Lung (tissue), 12 donors: ENCODE measurements around the gene USP24. TPM values are rescaled to one million over a fixed set of nuclear protein-coding genes. Genes with fewer than 3 reads are reported as not detected.

Experiments
- ATAC-seq: fragments of 200-7000 bp; cut with Tn5 transposase; one replicate; pipeline ENCODE4 v1.9.1; 2020; ENCODE audit warnings: moderate number of reproducible peaks; ENCODE audit not compliant: insufficient read depth, low FRiP score
- DNase-seq, 3 donors: peaks; one replicate each; pipeline ENCODE4 v3.0.0-alpha.2; 2013 to 2017
- H3K27ac ChIP-seq, 2 donors: one replicate each; pipeline ENCODE4 v1.5.1; 2013; ENCODE audit warnings: mild to moderate bottlenecking in 2 of 2, moderate library complexity in 2 of 2, control low read depth in 1 of 2, inconsistent platforms in 1 of 2, low read depth in 1 of 2, low read length in 1 of 2
- H3K27me3 ChIP-seq, 3 donors: one replicate each; pipeline ENCODE4 v1.5.1; 2013; ENCODE audit warnings: low read length in 2 of 3; ENCODE audit not compliant: control insufficient read depth in 3 of 3, insufficient read depth in 3 of 3
- H3K36me3 ChIP-seq, 4 donors: one replicate each; pipeline ENCODE4 v1.5.1; 2013; ENCODE audit warnings: low read length in 4 of 4, mild to moderate bottlenecking in 1 of 4, moderate library complexity in 1 of 4; ENCODE audit not compliant: control insufficient read depth in 4 of 4, insufficient read depth in 4 of 4
- H3K4me1 ChIP-seq, 5 donors: one replicate each; pipeline ENCODE4 v1.5.1; 2013; ENCODE audit warnings: low read length in 5 of 5, mild to moderate bottlenecking in 2 of 5, moderate library complexity in 1 of 5; ENCODE audit not compliant: control insufficient read depth in 5 of 5, insufficient read depth in 5 of 5
- H3K4me3 ChIP-seq: one replicate; pipeline ENCODE4 v1.5.1; 2013; ENCODE audit warnings: mild to moderate bottlenecking, control low read depth, moderate library complexity
- H3K9ac ChIP-seq, 2 donors: one replicate each; pipeline ENCODE4 v1.5.1; 2013; ENCODE audit warnings: low read length in 2 of 2, control low read depth in 1 of 2; ENCODE audit not compliant: insufficient read depth in 1 of 2
- H3K9me3 ChIP-seq, 4 donors: one replicate each; pipeline ENCODE4 v1.5.1; 2013; ENCODE audit warnings: low read length in 3 of 4, mild to moderate bottlenecking in 1 of 4, moderate library complexity in 1 of 4; ENCODE audit not compliant: control insufficient read depth in 4 of 4, insufficient read depth in 3 of 4
- WGBS, 2 donors: extraction: QIAGEN DNeasy Blood & Tissue Kit; methylation state at CpG; one replicate each; pipeline ENCODE4 v1.1.7; 2013; 5-methylcytosine and 5-hydroxymethylcytosine counted together
- polyA plus RNA-seq, 2 donors: library from polyadenylated mRNA; stranded (reverse); fragments of 200-250 nt; gene quantifications; one replicate each; pipeline ENCODE4 v1.2.1, GENCODE V29; 2013
- total RNA-seq, 2 donors: library from RNA; depleted of rRNA in 1 of 2; stranded (reverse); fragments of >200 nt in 1 of 2; gene quantifications; one replicate each; pipeline ENCODE4 v1.2.1, GENCODE V29; 2014 to 2021
- TF ChIP-seq, protein P1 (sequence below): IDR thresholded peaks from 2 replicates; pipeline ENCODE4 v1.5.1; 2012; ENCODE audit warnings: mild to moderate bottlenecking; ENCODE audit errors: control extremely low read depth, extremely low read depth
- donor health status: control.
- donor health status: control.
- donor health status: Bipolar disorder and iron deficiency.
- donor health status: healthy.
- donor health status: DM: yes; HTN: yes; CAD: no.

Gene USP24
- total and polyA plus RNA-seq, 4 donors, result 7.8 to 77.8 (median 23.6) TPM

DNA sequence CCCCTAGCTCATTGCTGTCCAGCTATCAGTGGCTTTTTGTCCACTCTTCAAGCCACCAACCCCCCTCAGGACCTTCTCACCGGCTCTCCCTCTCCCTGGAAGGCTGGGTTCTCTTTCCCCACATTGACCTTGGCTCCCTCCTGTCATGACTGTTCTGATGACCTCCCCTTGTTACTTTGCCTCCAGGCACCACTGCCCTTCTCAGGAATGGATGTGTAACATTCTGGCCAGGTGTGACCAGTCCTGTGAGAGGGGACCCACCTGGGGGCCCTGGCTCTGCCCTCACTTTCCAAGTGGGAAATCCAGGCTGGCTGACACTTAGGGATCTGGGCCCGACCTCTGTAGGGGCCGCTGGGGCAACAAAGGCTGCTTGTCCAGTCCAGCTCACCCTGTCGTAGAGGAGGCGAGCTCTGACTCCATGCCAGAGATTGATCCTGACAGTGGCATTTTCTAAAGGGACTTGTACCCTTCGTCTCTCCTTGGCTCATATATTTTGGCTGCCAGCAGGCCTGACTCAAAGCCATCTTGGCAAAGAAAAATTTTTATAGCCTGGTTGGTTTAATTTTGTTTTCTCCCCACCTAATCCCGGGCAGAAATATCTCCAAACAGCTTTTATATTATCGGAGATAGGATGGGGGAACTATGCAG is 37.9 kb upstream of the USP24 start:
- Histone ChIP-seq H3K9ac (no peak overlapping the region), H3K36me3 (no peaks in the 10 kb centered on the region), H3K27ac (no peak overlapping the region), H3K9me3 (no peaks in the 10 kb centered on the region), H3K27me3 (no peaks in the 10 kb centered on the region), H3K4me3 (no peak overlapping the region), H3K4me1 (peaks cover 0 to 3% (median 0%) of the 10 kb centered on the region in 5 donors)
- no peak for DNase-seq
- 63 to 68% methylated on average over 8 of the region's 8 CpGs for WGBS, 2 donors
- no peak for ATAC-seq
- TF ChIP-seq, protein P1, sequence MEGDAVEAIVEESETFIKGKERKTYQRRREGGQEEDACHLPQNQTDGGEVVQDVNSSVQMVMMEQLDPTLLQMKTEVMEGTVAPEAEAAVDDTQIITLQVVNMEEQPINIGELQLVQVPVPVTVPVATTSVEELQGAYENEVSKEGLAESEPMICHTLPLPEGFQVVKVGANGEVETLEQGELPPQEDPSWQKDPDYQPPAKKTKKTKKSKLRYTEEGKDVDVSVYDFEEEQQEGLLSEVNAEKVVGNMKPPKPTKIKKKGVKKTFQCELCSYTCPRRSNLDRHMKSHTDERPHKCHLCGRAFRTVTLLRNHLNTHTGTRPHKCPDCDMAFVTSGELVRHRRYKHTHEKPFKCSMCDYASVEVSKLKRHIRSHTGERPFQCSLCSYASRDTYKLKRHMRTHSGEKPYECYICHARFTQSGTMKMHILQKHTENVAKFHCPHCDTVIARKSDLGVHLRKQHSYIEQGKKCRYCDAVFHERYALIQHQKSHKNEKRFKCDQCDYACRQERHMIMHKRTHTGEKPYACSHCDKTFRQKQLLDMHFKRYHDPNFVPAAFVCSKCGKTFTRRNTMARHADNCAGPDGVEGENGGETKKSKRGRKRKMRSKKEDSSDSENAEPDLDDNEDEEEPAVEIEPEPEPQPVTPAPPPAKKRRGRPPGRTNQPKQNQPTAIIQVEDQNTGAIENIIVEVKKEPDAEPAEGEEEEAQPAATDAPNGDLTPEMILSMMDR, result no peak

DNA sequence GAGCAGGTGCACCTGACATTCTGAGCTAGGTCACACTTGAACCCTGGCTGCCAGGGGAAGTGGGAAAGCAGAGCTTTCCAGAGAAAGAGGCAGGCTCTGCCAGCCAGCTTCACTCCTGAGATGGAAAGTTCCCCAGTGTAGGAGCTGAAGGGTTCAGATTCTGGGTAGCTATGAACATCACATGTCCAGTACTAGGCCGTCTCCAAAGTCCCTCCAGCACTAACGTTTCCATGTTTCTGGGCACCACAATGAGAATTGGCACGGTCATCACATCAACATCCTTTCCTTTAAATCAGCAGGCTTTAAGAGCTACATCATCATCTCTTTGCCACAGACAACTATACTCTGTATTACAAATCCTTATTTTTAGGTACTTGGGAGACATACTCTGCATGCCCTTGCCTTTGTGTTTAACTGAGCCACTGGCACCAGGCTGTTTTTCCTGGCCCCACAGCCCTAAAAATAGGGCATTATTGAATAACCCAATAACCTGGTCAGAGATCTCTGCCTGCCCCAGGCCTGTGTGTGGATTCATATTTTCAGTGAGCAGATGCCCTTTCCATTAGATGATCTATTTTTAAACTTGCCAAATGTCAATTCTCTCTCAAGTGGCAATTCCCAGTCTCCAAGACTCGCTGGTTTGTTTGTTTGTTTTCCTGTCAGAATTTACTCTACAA is 35.4 kb upstream of the USP24 start:
- ATAC-seq (no peak), DNase-seq (no peak)
- H3K4me1 ChIP-seq, result peaks cover 0 to 3% (median 0%) of the 10 kb centered on the region in 5 donors
- H3K9me3 ChIP-seq, result no peaks in the 10 kb centered on the region
- peaks cover 0 to under 1% (median 0%) of the 10 kb centered on the region in 3 donors for H3K27me3 ChIP-seq
- 78 to 86% methylated on average over 4 of the region's 4 CpGs for WGBS, 2 donors
- H3K9ac ChIP-seq, result no peak overlapping the region
- H3K4me3 ChIP-seq, result no peak overlapping the region
- peak overlapping the region in 1 of 2 donors; percentile 10 for H3K27ac ChIP-seq
- no peaks in the 10 kb centered on the region for H3K36me3 ChIP-seq
- TF ChIP-seq, protein P1, result no peak

DNA sequence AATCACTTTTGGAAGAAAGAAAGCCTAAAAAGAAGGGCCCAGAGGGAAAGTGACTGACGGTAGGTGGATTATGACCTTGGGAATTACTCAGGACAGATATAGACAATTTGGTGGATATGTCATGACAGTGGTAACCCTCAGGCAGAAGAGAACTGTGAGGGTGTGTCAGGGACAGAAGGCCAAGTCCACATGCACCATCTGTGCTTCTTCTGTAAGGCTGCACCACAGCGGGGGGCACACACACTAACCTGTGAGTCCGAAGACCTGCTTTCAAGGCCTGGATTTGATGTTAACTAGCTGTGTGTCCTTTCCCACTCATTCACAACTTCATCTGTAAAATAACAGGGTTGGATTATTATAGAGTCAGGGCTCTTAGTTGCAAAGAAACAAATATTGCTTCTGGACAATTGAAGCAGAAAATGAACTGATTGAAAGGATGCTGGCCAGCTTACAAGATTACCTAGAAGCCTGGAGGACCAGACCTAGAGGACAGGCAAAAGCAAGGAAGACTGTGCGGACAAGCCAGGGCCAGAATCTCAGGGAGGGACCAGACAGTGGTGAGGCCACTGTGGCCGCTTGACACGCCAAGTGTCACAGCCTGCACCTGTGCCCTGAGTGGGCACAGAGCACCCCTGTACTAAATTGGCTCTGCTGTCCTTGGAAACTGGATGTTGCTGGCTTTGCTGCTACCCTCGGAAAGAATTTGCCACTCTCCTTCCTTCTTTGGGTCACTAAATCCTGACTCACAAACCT is 34.7 kb upstream of the USP24 start:
- H3K4me3 ChIP-seq, result no peak overlapping the region
- H3K36me3 ChIP-seq, result no peaks in the 10 kb centered on the region
- no peaks in the 10 kb centered on the region for H3K9me3 ChIP-seq
- H3K4me1 ChIP-seq, result peaks cover 0 to 3% (median 0%) of the 10 kb centered on the region in 5 donors
- peaks cover 0 to 2% (median 0%) of the 10 kb centered on the region in 3 donors for H3K27me3 ChIP-seq
- ATAC-seq (no peak), DNase-seq (no peak)
- peak overlapping the region in 1 of 2 donors; percentile 10 for H3K27ac ChIP-seq
- TF ChIP-seq, protein P1, result no peak
- H3K9ac ChIP-seq, result no peak overlapping the region
- WGBS, 2 donors, result 83 to 84% methylated on average over 7 of the region's 7 CpGs
